ENCODE results near the gene RCAN1.

RCAN1 gene

GRCh38 chr21:34593423-34593822 is 21.5 kb downstream of the RCAN1 start:
- H3K27ac ChIP-seq (ENCODE audit: low read depth in 2 of 2, low read length in 2 of 2) = peak overlapping the region; percentile 76 to 79
- no peaks in the 10 kb centered on the region for H3K9me3 ChIP-seq (ENCODE audit: control insufficient read depth in 2 of 2, low read length in 2 of 2)
- H3K4me3 ChIP-seq (ENCODE audit: low read length in 2 of 2) = no peak overlapping the region
- peaks cover 18 to 40% of the 10 kb centered on the region in 2 donors for H3K4me1 ChIP-seq (ENCODE audit: control insufficient read depth in 2 of 2, insufficient read depth in 2 of 2, low read length in 2 of 2)
- H3K27me3 ChIP-seq (ENCODE audit: control insufficient read depth in 2 of 2, insufficient read depth in 2 of 2, low read length in 2 of 2) = no peaks in the 10 kb centered on the region
- no peaks in the 10 kb centered on the region for H3K36me3 ChIP-seq (ENCODE audit: control insufficient read depth in 2 of 2, insufficient read depth in 2 of 2, low read length in 2 of 2)
- no peak overlapping the region for H3K9ac ChIP-seq (ENCODE audit: low read depth in 1 of 2, low read length in 2 of 2)

- no peak overlapping the region for H3K9ac ChIP-seq (ENCODE audit: low read depth in 1 of 2, low read length in 2 of 2)
- peaks cover 18 to 39% of the 10 kb centered on the region in 2 donors for H3K4me1 ChIP-seq (ENCODE audit: control insufficient read depth in 2 of 2, insufficient read depth in 2 of 2, low read length in 2 of 2)
- no peaks in the 10 kb centered on the region for H3K27me3 ChIP-seq (ENCODE audit: control insufficient read depth in 2 of 2, insufficient read depth in 2 of 2, low read length in 2 of 2)
- H3K4me3 ChIP-seq (ENCODE audit: low read length in 2 of 2) = peak overlapping the region; percentile 31 to 41
- no peaks in the 10 kb centered on the region for H3K36me3 ChIP-seq (ENCODE audit: control insufficient read depth in 2 of 2, insufficient read depth in 2 of 2, low read length in 2 of 2)
- peak overlapping the region; percentile 76 to 79 for H3K27ac ChIP-seq (ENCODE audit: low read depth in 2 of 2, low read length in 2 of 2)
- H3K9me3 ChIP-seq (ENCODE audit: control insufficient read depth in 2 of 2, low read length in 2 of 2) = no peaks in the 10 kb centered on the region
Observed at GRCh38 chr21:34592120-34592955, 22.6 kb downstream of the RCAN1 start.

- Histone ChIP-seq H3K4me3 (ENCODE audit: low read length in 2 of 2) (no peak overlapping the region), H3K36me3 (ENCODE audit: control insufficient read depth in 2 of 2, insufficient read depth in 2 of 2, low read length in 2 of 2) (no peaks in the 10 kb centered on the region), H3K9ac (ENCODE audit: low read depth in 1 of 2, low read length in 2 of 2) (no peak overlapping the region), H3K27ac (ENCODE audit: low read depth in 2 of 2, low read length in 2 of 2) (no peak overlapping the region), H3K27me3 (ENCODE audit: control insufficient read depth in 2 of 2, insufficient read depth in 2 of 2, low read length in 2 of 2) (no peaks in the 10 kb centered on the region), H3K4me1 (ENCODE audit: control insufficient read depth in 2 of 2, insufficient read depth in 2 of 2, low read length in 2 of 2) (peaks cover 15 to 37% of the 10 kb centered on the region in 2 donors), H3K9me3 (ENCODE audit: control insufficient read depth in 2 of 2, low read length in 2 of 2) (no peaks in the 10 kb centered on the region)
Observed at GRCh38 chr21:34590520-34590919, 24.4 kb downstream of the RCAN1 start.

- Histone ChIP-seq H3K27me3 (ENCODE audit: control insufficient read depth in 2 of 2, insufficient read depth in 2 of 2, low read length in 2 of 2) (no peaks in the 10 kb centered on the region), H3K9me3 (ENCODE audit: control insufficient read depth in 2 of 2, low read length in 2 of 2) (no peaks in the 10 kb centered on the region), H3K27ac (ENCODE audit: low read depth in 2 of 2, low read length in 2 of 2) (no peak overlapping the region), H3K4me1 (ENCODE audit: control insufficient read depth in 2 of 2, insufficient read depth in 2 of 2, low read length in 2 of 2) (peaks cover 15 to 29% of the 10 kb centered on the region in 2 donors), H3K36me3 (ENCODE audit: control insufficient read depth in 2 of 2, insufficient read depth in 2 of 2, low read length in 2 of 2) (no peaks in the 10 kb centered on the region), H3K9ac (ENCODE audit: low read depth in 1 of 2, low read length in 2 of 2) (no peak overlapping the region), H3K4me3 (ENCODE audit: low read length in 2 of 2) (no peak overlapping the region)
Observed at GRCh38 chr21:34589511-34590282, 25.2 kb downstream of the RCAN1 start.

GRCh38 chr21:34583926-34584563 is 30.9 kb downstream of the RCAN1 start:
- Histone ChIP-seq H3K9ac (ENCODE audit: low read depth in 1 of 2, low read length in 2 of 2) (no peak overlapping the region), H3K9me3 (ENCODE audit: control insufficient read depth in 2 of 2, low read length in 2 of 2) (no peaks in the 10 kb centered on the region), H3K27me3 (ENCODE audit: control insufficient read depth in 2 of 2, insufficient read depth in 2 of 2, low read length in 2 of 2) (no peaks in the 10 kb centered on the region), H3K4me1 (ENCODE audit: control insufficient read depth in 2 of 2, insufficient read depth in 2 of 2, low read length in 2 of 2) (peaks cover 10 to 30% of the 10 kb centered on the region in 2 donors), H3K4me3 (ENCODE audit: low read length in 2 of 2) (no peak overlapping the region), H3K36me3 (ENCODE audit: control insufficient read depth in 2 of 2, insufficient read depth in 2 of 2, low read length in 2 of 2) (no peaks in the 10 kb centered on the region), H3K27ac (ENCODE audit: low read depth in 2 of 2, low read length in 2 of 2) (peak overlapping the region; percentile 25 to 50)

- Histone ChIP-seq H3K9me3 (ENCODE audit: control insufficient read depth in 2 of 2, low read length in 2 of 2) (no peaks in the 10 kb centered on the region), H3K4me1 (ENCODE audit: control insufficient read depth in 2 of 2, insufficient read depth in 2 of 2, low read length in 2 of 2) (peaks cover 10 to 33% of the 10 kb centered on the region in 2 donors), H3K4me3 (ENCODE audit: low read length in 2 of 2) (no peak overlapping the region), H3K36me3 (ENCODE audit: control insufficient read depth in 2 of 2, insufficient read depth in 2 of 2, low read length in 2 of 2) (no peaks in the 10 kb centered on the region), H3K9ac (ENCODE audit: low read depth in 1 of 2, low read length in 2 of 2) (no peak overlapping the region), H3K27me3 (ENCODE audit: control insufficient read depth in 2 of 2, insufficient read depth in 2 of 2, low read length in 2 of 2) (no peaks in the 10 kb centered on the region), H3K27ac (ENCODE audit: low read depth in 2 of 2, low read length in 2 of 2) (peak overlapping the region; percentile 18 to 32)
Observed at GRCh38 chr21:34582506-34583150, 32.3 kb downstream of the RCAN1 start.

GRCh38 chr21:34580181-34580700 is 34.7 kb downstream of the RCAN1 start:
- H3K4me1 ChIP-seq (ENCODE audit: control insufficient read depth in 2 of 2, insufficient read depth in 2 of 2, low read length in 2 of 2) = peaks cover 15 to 44% of the 10 kb centered on the region in 2 donors
- H3K9ac ChIP-seq (ENCODE audit: low read depth in 1 of 2, low read length in 2 of 2) = peak overlapping the region in 1 of 2 donors; percentile 54
- H3K27me3 ChIP-seq (ENCODE audit: control insufficient read depth in 2 of 2, insufficient read depth in 2 of 2, low read length in 2 of 2) = no peaks in the 10 kb centered on the region
- no peak overlapping the region for H3K4me3 ChIP-seq (ENCODE audit: low read length in 2 of 2)
- H3K36me3 ChIP-seq (ENCODE audit: control insufficient read depth in 2 of 2, insufficient read depth in 2 of 2, low read length in 2 of 2) = no peaks in the 10 kb centered on the region
- no peaks in the 10 kb centered on the region for H3K9me3 ChIP-seq (ENCODE audit: control insufficient read depth in 2 of 2, low read length in 2 of 2)
- peak overlapping the region; percentile 66 to 78 for H3K27ac ChIP-seq (ENCODE audit: low read depth in 2 of 2, low read length in 2 of 2)

- no peaks in the 10 kb centered on the region for H3K27me3 ChIP-seq (ENCODE audit: control insufficient read depth in 2 of 2, insufficient read depth in 2 of 2, low read length in 2 of 2)
- no peaks in the 10 kb centered on the region for H3K36me3 ChIP-seq (ENCODE audit: control insufficient read depth in 2 of 2, insufficient read depth in 2 of 2, low read length in 2 of 2)
- H3K9me3 ChIP-seq (ENCODE audit: control insufficient read depth in 2 of 2, low read length in 2 of 2) = no peaks in the 10 kb centered on the region
- no peak overlapping the region for H3K9ac ChIP-seq (ENCODE audit: low read depth in 1 of 2, low read length in 2 of 2)
- H3K27ac ChIP-seq (ENCODE audit: low read depth in 2 of 2, low read length in 2 of 2) = peak overlapping the region in 1 of 2 donors; percentile 78
- peaks cover 21 to 49% of the 10 kb centered on the region in 2 donors for H3K4me1 ChIP-seq (ENCODE audit: control insufficient read depth in 2 of 2, insufficient read depth in 2 of 2, low read length in 2 of 2)
- H3K4me3 ChIP-seq (ENCODE audit: low read length in 2 of 2) = no peak overlapping the region
Observed at GRCh38 chr21:34579411-34579810, 35.5 kb downstream of the RCAN1 start.

GRCh38 chr21:34576041-34576511 is 38.8 kb downstream of the RCAN1 start:
- Histone ChIP-seq H3K9me3 (ENCODE audit: control insufficient read depth in 2 of 2, low read length in 2 of 2) (no peaks in the 10 kb centered on the region), H3K9ac (ENCODE audit: low read depth in 1 of 2, low read length in 2 of 2) (peak overlapping the region in 1 of 2 donors; percentile 44), H3K27ac (ENCODE audit: low read depth in 2 of 2, low read length in 2 of 2) (peak overlapping the region; percentile 73 to 87), H3K4me3 (ENCODE audit: low read length in 2 of 2) (no peak overlapping the region), H3K4me1 (ENCODE audit: control insufficient read depth in 2 of 2, insufficient read depth in 2 of 2, low read length in 2 of 2) (peaks cover 15 to 31% of the 10 kb centered on the region in 2 donors), H3K27me3 (ENCODE audit: control insufficient read depth in 2 of 2, insufficient read depth in 2 of 2, low read length in 2 of 2) (no peaks in the 10 kb centered on the region), H3K36me3 (ENCODE audit: control insufficient read depth in 2 of 2, insufficient read depth in 2 of 2, low read length in 2 of 2) (no peaks in the 10 kb centered on the region)
